ENCODE results near the gene GTPBP1. TPM values are rescaled to one million over a fixed set of nuclear protein-coding genes. Genes with fewer than 3 reads are reported as not detected.

The GTPBP1 gene
- total RNA-seq, 1 experiment from 2014 or later, result 94.7 TPM

DNA sequence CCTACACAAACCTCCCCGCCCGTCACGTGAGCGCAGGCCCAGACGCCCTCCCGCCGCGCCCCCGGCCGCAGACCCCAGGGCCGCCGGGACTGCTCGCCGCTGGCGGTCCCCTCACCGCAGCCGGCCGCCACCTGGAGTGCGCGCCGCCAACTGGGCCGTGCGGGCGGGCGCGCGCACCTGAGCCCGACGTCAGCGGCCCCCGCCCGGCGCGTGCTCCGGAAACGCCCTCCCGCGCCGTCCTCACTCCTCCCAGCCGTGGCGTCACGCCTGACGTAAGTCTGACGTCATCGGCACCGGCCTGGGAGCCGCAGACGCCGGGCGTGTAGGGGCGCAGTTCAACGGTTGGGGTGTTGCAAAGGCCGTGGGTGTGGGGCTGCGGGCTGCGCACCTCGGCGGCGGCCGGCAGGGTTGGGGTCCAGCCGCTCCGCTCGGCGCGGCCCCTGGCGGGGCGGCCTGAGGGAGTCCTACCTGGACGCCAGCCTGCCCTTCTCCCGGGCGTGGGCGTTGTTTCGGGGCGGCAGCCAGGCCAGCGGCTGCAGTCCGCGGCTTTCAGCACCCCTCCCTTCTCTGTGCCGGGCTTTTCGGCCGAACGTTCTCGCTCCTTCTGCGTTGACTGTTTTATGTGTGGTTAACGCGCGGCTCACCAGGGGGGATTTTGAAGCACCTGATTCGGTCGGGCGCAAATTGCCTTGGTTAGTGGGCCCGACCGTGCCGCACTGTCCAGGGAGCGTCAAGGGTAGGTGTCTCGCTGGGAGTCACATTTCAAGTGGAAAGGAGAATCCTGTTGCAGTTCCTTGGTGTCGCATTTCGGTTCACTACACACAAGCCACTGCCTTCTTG, 4.7 kb upstream of the GTPBP1 start, which contains the start of gene JOSD1:
JOSD1 (minus strand) TSS at position 155 of the 840 bp plus-strand sequence. CDS start 956 bp downstream, outside the sequence.
- intact Hi-C loops (cut with micrococcal nuclease; ENCODE audit: unreplicated experiment), result loop anchor here (10.0 kb wide), 2 partner anchors 196 to 386 kb away; partner anchors contain the start of genes CSNK1E and DDX17
- no peaks in the 10 kb centered on the region for H3K9me2 ChIP-seq (ENCODE audit: insufficient read depth)
- ChIA-PET CTCF (no interaction called here), POLR2A (ENCODE audit: unreplicated experiment) (no interaction called here)
- H3K27ac ChIP-seq, result peak within 1 kb of the TSS; percentile 88
- peak within 1 kb of the TSS; percentile 79 for H2AFZ ChIP-seq
- DNase-seq, result peak; percentile 87 to 98
- H3K9me3 ChIP-seq (ENCODE audit: insufficient read depth, low read depth), result no peaks in the 10 kb centered on the region
- TF ChIP-seq EZH2 (IDR thresholded peaks at IDR 0.05; ENCODE audit: low read depth), result no peak
- TF ChIP-seq, protein P1, sequence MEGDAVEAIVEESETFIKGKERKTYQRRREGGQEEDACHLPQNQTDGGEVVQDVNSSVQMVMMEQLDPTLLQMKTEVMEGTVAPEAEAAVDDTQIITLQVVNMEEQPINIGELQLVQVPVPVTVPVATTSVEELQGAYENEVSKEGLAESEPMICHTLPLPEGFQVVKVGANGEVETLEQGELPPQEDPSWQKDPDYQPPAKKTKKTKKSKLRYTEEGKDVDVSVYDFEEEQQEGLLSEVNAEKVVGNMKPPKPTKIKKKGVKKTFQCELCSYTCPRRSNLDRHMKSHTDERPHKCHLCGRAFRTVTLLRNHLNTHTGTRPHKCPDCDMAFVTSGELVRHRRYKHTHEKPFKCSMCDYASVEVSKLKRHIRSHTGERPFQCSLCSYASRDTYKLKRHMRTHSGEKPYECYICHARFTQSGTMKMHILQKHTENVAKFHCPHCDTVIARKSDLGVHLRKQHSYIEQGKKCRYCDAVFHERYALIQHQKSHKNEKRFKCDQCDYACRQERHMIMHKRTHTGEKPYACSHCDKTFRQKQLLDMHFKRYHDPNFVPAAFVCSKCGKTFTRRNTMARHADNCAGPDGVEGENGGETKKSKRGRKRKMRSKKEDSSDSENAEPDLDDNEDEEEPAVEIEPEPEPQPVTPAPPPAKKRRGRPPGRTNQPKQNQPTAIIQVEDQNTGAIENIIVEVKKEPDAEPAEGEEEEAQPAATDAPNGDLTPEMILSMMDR (conservative IDR thresholded peaks at IDR 0.05), result no peak
- H3K4me1 ChIP-seq (replicated peaks; ENCODE audit: insufficient read depth), result peaks cover 43% of the 10 kb centered on the region
- peaks cover 22% of the 10 kb centered on the region; the same call in 1 of the 2 replicates for H3K36me3 ChIP-seq (ENCODE audit: low read depth)
- H3K79me2 ChIP-seq (ENCODE audit: low read depth), result peaks cover 44% of the 10 kb centered on the region
- peaks cover 54% of the 10 kb centered on the region for H3F3A ChIP-seq (ENCODE audit: insufficient read depth, low read depth)
- TSS peak; percentile 83 for BruUV-seq (replicated peaks)
- peak within 1 kb of the TSS; percentile 82 for H3K4me3 ChIP-seq
- peaks cover 14% of the 10 kb centered on the region; the same call in 1 of the 2 replicates for H4K20me1 ChIP-seq (ENCODE audit: insufficient read depth)
- no peaks in the 10 kb centered on the region for H3K27me3 ChIP-seq (ENCODE audit: insufficient read depth, low read depth)
- peak within 1 kb of the TSS; percentile 97 for H3K4me2 ChIP-seq

DNA sequence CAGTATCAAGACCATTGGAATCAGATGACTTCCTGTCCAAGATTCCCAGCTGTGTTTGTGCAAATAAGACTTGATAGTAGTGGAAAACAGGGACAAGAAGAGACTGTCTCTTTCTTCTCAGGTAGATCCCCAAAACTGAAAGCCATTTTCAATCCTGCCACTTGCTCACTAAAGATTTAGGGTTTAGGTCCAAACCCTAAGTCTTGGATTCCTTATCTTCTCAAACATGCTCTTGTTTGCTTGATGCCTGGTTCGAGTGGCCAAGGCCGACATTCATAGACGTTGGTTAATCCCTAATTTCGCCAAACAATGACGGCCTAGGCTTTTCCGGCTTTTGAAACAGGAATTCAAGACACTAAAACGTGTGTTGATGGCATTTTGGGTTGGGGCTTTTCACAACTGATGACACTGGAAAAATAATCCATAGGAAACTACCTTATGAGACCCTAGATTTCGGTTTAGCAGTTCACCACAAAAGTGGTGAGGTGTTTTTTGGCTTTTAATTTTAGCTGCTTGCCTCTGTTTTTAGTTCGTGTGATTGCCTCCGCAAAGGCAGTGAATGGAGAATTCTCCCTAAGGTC, 1.0 kb upstream of the GTPBP1 start:
- H3K79me2 ChIP-seq (ENCODE audit: low read depth), result peaks cover 46% of the 10 kb centered on the region
- peaks cover 6% of the 10 kb centered on the region; the same call in 1 of the 2 replicates for H4K20me1 ChIP-seq (ENCODE audit: insufficient read depth)
- no peaks in the 10 kb centered on the region for H3K9me2 ChIP-seq (ENCODE audit: insufficient read depth)
- H3K4me3 ChIP-seq, result peak overlapping the region; percentile 51
- CTCF ChIA-PET, result interaction anchor here (0.6 kb wide), 1 partner anchor 291 kb away, joined by 9 read pairs; no protein-coding TSS in a partner anchor
- H3K36me3 ChIP-seq (ENCODE audit: low read depth), result peaks cover 10% of the 10 kb centered on the region; the same call in 1 of the 2 replicates
- POLR2A ChIA-PET (ENCODE audit: unreplicated experiment), result interaction anchor here (0.5 kb wide), 1 partner anchor 861 kb away, joined by 3 read pairs; the partner anchor contains the start of gene ANKRD54
- H2AFZ ChIP-seq, result peak overlapping the region; percentile 77
- H3K4me1 ChIP-seq (replicated peaks; ENCODE audit: insufficient read depth), result peaks cover 38% of the 10 kb centered on the region
- peaks cover 39% of the 10 kb centered on the region for H3F3A ChIP-seq (ENCODE audit: insufficient read depth, low read depth)
- intact Hi-C loops (cut with micrococcal nuclease; ENCODE audit: unreplicated experiment), result loop anchor here (2.0 to 10.0 kb wide), 3 partner anchors 50 to 390 kb away; partner anchors contain the start of genes CSNK1E, DDX17 and SUN2
- peak overlapping the region; percentile 58 for H3K27ac ChIP-seq
- H3K27me3 ChIP-seq (ENCODE audit: insufficient read depth, low read depth), result no peaks in the 10 kb centered on the region
- BruUV-seq (replicated peaks), result no TSS peak
- DNase-seq, result no peak
- H3K9me3 ChIP-seq (ENCODE audit: insufficient read depth, low read depth), result no peaks in the 10 kb centered on the region
- peak overlapping the region; percentile 86 for H3K4me2 ChIP-seq
- TF ChIP-seq EZH2 (IDR thresholded peaks at IDR 0.05; ENCODE audit: low read depth), result no peak
- TF ChIP-seq, protein P1 (conservative IDR thresholded peaks at IDR 0.05), result no peak

Data from PC-9 (cell line).